Adrenal gland (tissue), 5 donors: Measurements from ENCODE around the gene TLK1.

Source experiments
- POLR2A ChIP-seq, 2 donors: fragments of 450-650 bp; IDR thresholded peaks; one replicate each; pipeline ENCODE4 v1.6.1; 2017; ENCODE audit warnings: antibody characterized with exemption in 2 of 2, mild to moderate bottlenecking in 2 of 2, moderate library complexity in 1 of 2
- TF ChIP-seq, protein P1 (sequence below), 6 experiments: fragments of 450-650 bp in 4 of 6; fragments of 200-600 bp in 2 of 6; sonication (generic) in 1 of 6; IDR thresholded peaks; 1 replicate in 5 of 6; 2 replicates in 1 of 6; pipeline versions ENCODE4 v1.5.1 to v1.8.0; 2016 to 2021; ENCODE audit warnings: antibody characterized with exemption in 6 of 6, mild to moderate bottlenecking in 2 of 6, moderate library complexity in 1 of 6
- donor health status: DM: no; HTN: no; CAD: no.

DNA sequence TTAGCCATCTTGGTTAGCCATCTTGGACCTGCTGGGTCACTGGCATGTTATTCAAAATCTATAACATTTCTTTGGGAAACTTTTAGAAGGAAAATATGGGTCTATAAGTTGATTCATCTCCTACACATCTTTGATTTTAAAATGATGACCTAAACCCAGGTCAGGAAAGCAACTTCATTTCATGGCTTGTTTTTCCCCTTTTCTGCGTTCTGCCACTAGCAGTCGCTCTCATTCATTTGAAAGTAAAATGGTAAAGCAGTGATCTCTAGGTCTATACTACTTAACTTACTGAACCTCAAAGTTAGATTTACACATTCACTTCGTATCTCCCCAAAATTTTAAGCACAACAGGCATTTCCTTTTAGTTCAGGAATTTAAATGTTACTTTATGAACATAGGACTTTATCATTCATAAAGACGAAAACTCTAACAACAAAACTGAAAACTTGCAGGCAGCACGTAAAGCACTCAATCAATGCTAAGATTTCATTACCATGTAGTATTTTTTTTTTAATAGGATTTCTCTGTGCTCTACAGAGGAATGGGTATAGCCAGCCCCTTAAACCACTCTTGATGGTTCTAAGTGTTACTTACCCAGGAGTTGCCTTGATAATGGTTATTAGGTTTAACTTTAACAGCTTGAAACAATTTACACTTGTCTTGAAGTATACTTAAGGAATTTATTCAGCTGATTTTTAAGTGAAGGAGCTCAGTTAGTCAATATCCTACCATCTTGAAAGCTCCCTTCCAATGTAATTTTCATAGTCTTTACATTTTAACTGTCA lies 169.1 kb downstream of the TLK1 start:
- no peak for TF ChIP-seq POLR2A (IDR thresholded peaks at IDR 0.05)
- TF ChIP-seq, protein P1, sequence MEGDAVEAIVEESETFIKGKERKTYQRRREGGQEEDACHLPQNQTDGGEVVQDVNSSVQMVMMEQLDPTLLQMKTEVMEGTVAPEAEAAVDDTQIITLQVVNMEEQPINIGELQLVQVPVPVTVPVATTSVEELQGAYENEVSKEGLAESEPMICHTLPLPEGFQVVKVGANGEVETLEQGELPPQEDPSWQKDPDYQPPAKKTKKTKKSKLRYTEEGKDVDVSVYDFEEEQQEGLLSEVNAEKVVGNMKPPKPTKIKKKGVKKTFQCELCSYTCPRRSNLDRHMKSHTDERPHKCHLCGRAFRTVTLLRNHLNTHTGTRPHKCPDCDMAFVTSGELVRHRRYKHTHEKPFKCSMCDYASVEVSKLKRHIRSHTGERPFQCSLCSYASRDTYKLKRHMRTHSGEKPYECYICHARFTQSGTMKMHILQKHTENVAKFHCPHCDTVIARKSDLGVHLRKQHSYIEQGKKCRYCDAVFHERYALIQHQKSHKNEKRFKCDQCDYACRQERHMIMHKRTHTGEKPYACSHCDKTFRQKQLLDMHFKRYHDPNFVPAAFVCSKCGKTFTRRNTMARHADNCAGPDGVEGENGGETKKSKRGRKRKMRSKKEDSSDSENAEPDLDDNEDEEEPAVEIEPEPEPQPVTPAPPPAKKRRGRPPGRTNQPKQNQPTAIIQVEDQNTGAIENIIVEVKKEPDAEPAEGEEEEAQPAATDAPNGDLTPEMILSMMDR (IDR thresholded peaks at IDR 0.05), result no peak
